ENCODE results near the gene PRKAG1.

PRKAG1 gene

GRCh38 chr12:48985901-48986300 is 32.7 kb downstream of the PRKAG1 start:
- H3K27me3 ChIP-seq (ENCODE audit: insufficient read depth, low read length, poor library complexity): peaks cover 27% of the 10 kb centered on the region
- no peaks in the 10 kb centered on the region for H3K79me2 ChIP-seq (ENCODE audit: insufficient read depth, low read length)
- no peak overlapping the region for H3K9ac ChIP-seq (ENCODE audit: low read depth, low read length)
- no peaks in the 10 kb centered on the region for H3K9me3 ChIP-seq (ENCODE audit: insufficient read depth, low read length, severe bottlenecking)
- H3K27ac ChIP-seq (ENCODE audit: low read length): no peak overlapping the region
- ATAC-seq (ENCODE audit: insufficient read depth, low read depth) (no peak), DNase-seq (no peak)
- no peak overlapping the region for H3K4me2 ChIP-seq (ENCODE audit: insufficient read depth, low read length)
- TF ChIP-seq EZH2 (IDR thresholded peaks at IDR 0.05; ENCODE audit: borderline replicate concordance, low read depth, low read length, severe bottlenecking): no peak
- TF ChIP-seq CTCF (IDR thresholded peaks at IDR 0.05; ENCODE audit: borderline replicate concordance, extremely low read depth, low read length, poor library complexity, severe bottlenecking): no peak
- H4K20me1 ChIP-seq (ENCODE audit: insufficient read depth, low read length): 0 out of 2 replicates have a peak, but pooled peaks cover 3% of the 10 kb centered on the region
- H3K4me3 ChIP-seq (ENCODE audit: low read depth in 1 of 2, low read length in 2 of 2): no peak overlapping the region
- H3K4me1 ChIP-seq (ENCODE audit: insufficient read depth, low read length): peaks cover 6% of the 10 kb centered on the region; the same call in 1 of the 2 replicates
- no peak overlapping the region for H2AFZ ChIP-seq (ENCODE audit: low read depth, low read length)
- no peaks in the 10 kb centered on the region for H3K36me3 ChIP-seq (ENCODE audit: insufficient read depth, low read length)

GRCh38 chr12:48985475-48985897 is 33.1 kb downstream of the PRKAG1 start:
- Histone ChIP-seq H3K27me3 (ENCODE audit: insufficient read depth, low read length, poor library complexity) (peaks cover 27% of the 10 kb centered on the region), H3K36me3 (ENCODE audit: insufficient read depth, low read length) (no peaks in the 10 kb centered on the region), H2AFZ (ENCODE audit: low read depth, low read length) (no peak overlapping the region), H4K20me1 (ENCODE audit: insufficient read depth, low read length) (0 out of 2 replicates have a peak, but pooled peaks cover 3% of the 10 kb centered on the region), H3K79me2 (ENCODE audit: insufficient read depth, low read length) (no peaks in the 10 kb centered on the region), H3K4me3 (ENCODE audit: low read depth in 1 of 2, low read length in 2 of 2) (no peak overlapping the region), H3K9ac (ENCODE audit: low read depth, low read length) (no peak overlapping the region), H3K4me2 (ENCODE audit: insufficient read depth, low read length) (no peak overlapping the region), H3K9me3 (ENCODE audit: insufficient read depth, low read length, severe bottlenecking) (no peaks in the 10 kb centered on the region), H3K27ac (ENCODE audit: low read length) (no peak overlapping the region), H3K4me1 (ENCODE audit: insufficient read depth, low read length) (peaks cover 6% of the 10 kb centered on the region; the same call in 1 of the 2 replicates)
- TF ChIP-seq CTCF (IDR thresholded peaks at IDR 0.05; ENCODE audit: borderline replicate concordance, extremely low read depth, low read length, poor library complexity, severe bottlenecking) (no peak), EZH2 (IDR thresholded peaks at IDR 0.05; ENCODE audit: borderline replicate concordance, low read depth, low read length, severe bottlenecking) (no peak)
- no peak for ATAC-seq (ENCODE audit: insufficient read depth, low read depth)
- no peak for DNase-seq

GRCh38 chr12:48982397-48983080 is 36.0 kb downstream of the PRKAG1 start:
- Histone ChIP-seq H3K4me1 (ENCODE audit: insufficient read depth, low read length) (peaks cover 7% of the 10 kb centered on the region), H4K20me1 (ENCODE audit: insufficient read depth, low read length) (no peaks in the 10 kb centered on the region), H3K27ac (ENCODE audit: low read length) (no peak overlapping the region), H3K4me2 (ENCODE audit: insufficient read depth, low read length) (no peak overlapping the region), H3K9ac (ENCODE audit: low read depth, low read length) (no peak overlapping the region), H3K36me3 (ENCODE audit: insufficient read depth, low read length) (no peaks in the 10 kb centered on the region), H2AFZ (ENCODE audit: low read depth, low read length) (no peak overlapping the region), H3K79me2 (ENCODE audit: insufficient read depth, low read length) (no peaks in the 10 kb centered on the region), H3K4me3 (ENCODE audit: low read depth in 1 of 2, low read length in 2 of 2) (no peak overlapping the region), H3K27me3 (ENCODE audit: insufficient read depth, low read length, poor library complexity) (peaks cover 41% of the 10 kb centered on the region), H3K9me3 (ENCODE audit: insufficient read depth, low read length, severe bottlenecking) (no peaks in the 10 kb centered on the region)
- no peak for DNase-seq
- TF ChIP-seq EZH2 (IDR thresholded peaks at IDR 0.05; ENCODE audit: borderline replicate concordance, low read depth, low read length, severe bottlenecking): no peak
- no peak for TF ChIP-seq CTCF (IDR thresholded peaks at IDR 0.05; ENCODE audit: borderline replicate concordance, extremely low read depth, low read length, poor library complexity, severe bottlenecking)
- ATAC-seq (ENCODE audit: insufficient read depth, low read depth): no peak

All from DND-41 (cell line).